T47D (cell line): Measurements from ENCODE around the gene LDLRAD2.
A peak's percentile ranks its signal among the peaks of the same experiment; 100 is the strongest.
"Not testable (repeated sequence)": the region's sequence is repeated elsewhere in the genome, so short reads cannot be mapped to it uniquely, and the experiment has no call there.

ENCODE experiments used
- DNase-seq, 2 experiments: peaks; one replicate each; pipeline versions ENCODE4 v3.0.0 to v3.0.0-alpha.2; 2011 to 2012; ENCODE audit warnings: low read depth in 1 of 2, low spot score in 1 of 2
- JUND ChIP-seq: IDR thresholded peaks from 2 replicates; pipeline ENCODE4 v1.6.1; 2012; ENCODE audit warnings: low read depth
- in situ Hi-C: cut with HindIII; loops from 2 replicates; pipeline ENCODE4 v1.10.0; 2016; ENCODE audit warnings: low sequenced_read_pairs, low pct_unique_long_range_greater_than_20kb

The LDLRAD2 gene

GRCh38 chr1:21775985-21776562 is 36.0 kb upstream of the LDLRAD2 start:
- in situ Hi-C loops, result no loop called here
- no peak for TF ChIP-seq JUND

GRCh38 chr1:21776925-21777324 is 35.1 kb upstream of the LDLRAD2 start:
- in situ Hi-C loops, result not testable (repeated sequence)

More at GRCh38 chr1:21775985-21776562, 36.0 kb upstream of the LDLRAD2 start:
- peak in 1 of 2 experiments; percentile 53 for DNase-seq

GRCh38 chr1:21778405-21778727 is 33.7 kb upstream of the LDLRAD2 start:
- no peak for TF ChIP-seq JUND
- in situ Hi-C loops, result no loop called here

More at GRCh38 chr1:21776925-21777324, 35.1 kb upstream of the LDLRAD2 start:
- not testable (repeated sequence) for DNase-seq

GRCh38 chr1:21779613-21780521 is 32.2 kb upstream of the LDLRAD2 start:
- in situ Hi-C loops, result no loop called here
- DNase-seq, result no peak
- TF ChIP-seq JUND, result no peak

More at GRCh38 chr1:21778405-21778727, 33.7 kb upstream of the LDLRAD2 start:
- no peak for DNase-seq

GRCh38 chr1:21781815-21782348 is 30.2 kb upstream of the LDLRAD2 start:
- peak in 1 of 2 experiments; percentile 19 for DNase-seq
- in situ Hi-C loops, result no loop called here
- TF ChIP-seq JUND, result no peak

- TF ChIP-seq JUND, result no peak
- peak in 1 of 2 experiments; percentile 67 for DNase-seq
- in situ Hi-C loops, result no loop called here
These were observed 29.7 kb upstream of the LDLRAD2 start for GRCh38 chr1:21782349-21782867.

GRCh38 chr1:21782868-21783678 is 29.0 kb upstream of the LDLRAD2 start, which contains the start of gene USP48:
TSS of gene USP48 (minus strand) at chr1:21783149. CDS start at chr1:21782957, 192 bp downstream.
- TF ChIP-seq JUND, result no peak
- DNase-seq, result peak; percentile 38 to 95
- in situ Hi-C loops, result no loop called here

- in situ Hi-C loops, result no loop called here
- peak in 1 of 2 experiments; percentile 97 for DNase-seq
- TF ChIP-seq JUND, result no peak
These were observed 28.1 kb upstream of the LDLRAD2 start for GRCh38 chr1:21783679-21784603.

- in situ Hi-C loops, result not testable (repeated sequence)
These were observed 26.3 kb upstream of the LDLRAD2 start for GRCh38 chr1:21785764-21786163.

GRCh38 chr1:21786640-21787039 is 25.4 kb upstream of the LDLRAD2 start:
- TF ChIP-seq JUND, result no peak

More at GRCh38 chr1:21785764-21786163, 26.3 kb upstream of the LDLRAD2 start:
- not testable (repeated sequence) for DNase-seq

GRCh38 chr1:21793104-21793503 is 19.0 kb upstream of the LDLRAD2 start:
- DNase-seq, result no peak
- in situ Hi-C loops, result no loop called here
- TF ChIP-seq JUND, result no peak

More at GRCh38 chr1:21786640-21787039, 25.4 kb upstream of the LDLRAD2 start:
- DNase-seq, result no peak
- in situ Hi-C loops, result no loop called here

GRCh38 chr1:21794656-21795055 is 17.4 kb upstream of the LDLRAD2 start:
- DNase-seq, result no peak
- in situ Hi-C loops, result no loop called here
- no peak for TF ChIP-seq JUND
